Endothelial cell (in vitro differentiated cells): ENCODE results near the gene ITPK1. TPM values are rescaled to one million over a fixed set of nuclear protein-coding genes. Genes with fewer than 3 reads are reported as not detected.

Experiments
- DNase-seq: peaks from one replicate; pipeline ENCODE4 v3.0.0; 2021; ENCODE audit warnings: low spot score
- H3K27ac Mint-ChIP-seq: one replicate; pipeline ENCODE4 v1.8.0; 2021; ENCODE audit warnings: mixed read lengths, inconsistent platforms; ENCODE audit not compliant: unreplicated experiment
- H3K27me3 Mint-ChIP-seq: one replicate; pipeline ENCODE4 v1.8.0; 2021; ENCODE audit warnings: mild to moderate bottlenecking, moderate library complexity, mixed read lengths, inconsistent platforms; ENCODE audit not compliant: unreplicated experiment
- H3K36me3 Mint-ChIP-seq: one replicate; pipeline ENCODE4 v1.8.0; 2021; ENCODE audit warnings: mild to moderate bottlenecking, low read depth, mixed read lengths, inconsistent platforms; ENCODE audit not compliant: unreplicated experiment
- H3K4me1 Mint-ChIP-seq: one replicate; pipeline ENCODE4 v1.8.0; 2021; ENCODE audit warnings: mild to moderate bottlenecking, mixed read lengths, inconsistent platforms; ENCODE audit not compliant: unreplicated experiment
- H3K4me3 Mint-ChIP-seq: one replicate; pipeline ENCODE4 v1.8.0; 2021; ENCODE audit warnings: mild to moderate bottlenecking, mixed read lengths, inconsistent platforms; ENCODE audit not compliant: unreplicated experiment
- H3K9me3 Mint-ChIP-seq: one replicate; pipeline ENCODE4 v1.8.0; 2021; ENCODE audit warnings: mixed read lengths, inconsistent platforms; ENCODE audit not compliant: unreplicated experiment
- total RNA-seq: library from RNA; stranded (reverse); fragmentation: NEBNext Ultra II Directional; extraction: Animal tissue kit (Norgen Biotek cat#: 25700); gene quantifications from one replicate; pipeline ENCODE4 v1.2.1, GENCODE V29; 2021; ENCODE audit not compliant: unreplicated experiment
- TF ChIP-seq, protein P1 (sequence below): fragments of 200-600 bp; sonication (generic); IDR thresholded peaks from one replicate; pipeline ENCODE4 v1.5.0; 2021; ENCODE audit warnings: antibody characterized with exemption; ENCODE audit not compliant: unreplicated experiment

ITPK1 gene
- total RNA-seq, 1 donor from 2014 or later: 39.2 TPM

DNA sequence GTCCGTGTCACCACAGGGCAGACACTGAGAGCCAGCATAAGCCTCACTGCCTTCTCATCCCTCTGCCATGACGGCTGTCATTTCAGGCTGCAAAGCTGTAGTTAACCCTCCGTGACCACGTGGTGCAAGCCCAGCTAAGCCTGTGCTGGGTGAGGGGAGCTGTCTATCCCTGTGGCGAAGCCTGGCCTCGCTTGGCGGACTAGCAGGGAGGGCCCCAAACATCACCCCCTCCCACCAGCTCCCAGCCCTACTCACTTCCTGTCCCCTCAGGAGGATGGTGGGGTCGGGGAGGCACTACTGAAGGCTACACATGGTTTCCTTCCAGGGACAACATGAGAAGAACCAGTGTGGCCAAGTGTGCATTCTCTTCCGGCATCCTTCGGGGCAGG, 104.6 kb downstream of the ITPK1 start:
- TF ChIP-seq, protein P1, sequence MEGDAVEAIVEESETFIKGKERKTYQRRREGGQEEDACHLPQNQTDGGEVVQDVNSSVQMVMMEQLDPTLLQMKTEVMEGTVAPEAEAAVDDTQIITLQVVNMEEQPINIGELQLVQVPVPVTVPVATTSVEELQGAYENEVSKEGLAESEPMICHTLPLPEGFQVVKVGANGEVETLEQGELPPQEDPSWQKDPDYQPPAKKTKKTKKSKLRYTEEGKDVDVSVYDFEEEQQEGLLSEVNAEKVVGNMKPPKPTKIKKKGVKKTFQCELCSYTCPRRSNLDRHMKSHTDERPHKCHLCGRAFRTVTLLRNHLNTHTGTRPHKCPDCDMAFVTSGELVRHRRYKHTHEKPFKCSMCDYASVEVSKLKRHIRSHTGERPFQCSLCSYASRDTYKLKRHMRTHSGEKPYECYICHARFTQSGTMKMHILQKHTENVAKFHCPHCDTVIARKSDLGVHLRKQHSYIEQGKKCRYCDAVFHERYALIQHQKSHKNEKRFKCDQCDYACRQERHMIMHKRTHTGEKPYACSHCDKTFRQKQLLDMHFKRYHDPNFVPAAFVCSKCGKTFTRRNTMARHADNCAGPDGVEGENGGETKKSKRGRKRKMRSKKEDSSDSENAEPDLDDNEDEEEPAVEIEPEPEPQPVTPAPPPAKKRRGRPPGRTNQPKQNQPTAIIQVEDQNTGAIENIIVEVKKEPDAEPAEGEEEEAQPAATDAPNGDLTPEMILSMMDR: no peak
- H3K27ac Mint-ChIP-seq: no peak overlapping the region
- DNase-seq: no peak
- H3K36me3 Mint-ChIP-seq: no peaks in the 10 kb centered on the region
- H3K9me3 Mint-ChIP-seq: no peaks in the 10 kb centered on the region
- peaks cover 8% of the 10 kb centered on the region for H3K27me3 Mint-ChIP-seq
- H3K4me1 Mint-ChIP-seq: peaks cover 20% of the 10 kb centered on the region
- no peak overlapping the region for H3K4me3 Mint-ChIP-seq

- no peak for DNase-seq
- Mint-ChIP-seq H3K27me3 (peaks cover 7% of the 10 kb centered on the region), H3K9me3 (no peaks in the 10 kb centered on the region), H3K27ac (no peak overlapping the region), H3K36me3 (no peaks in the 10 kb centered on the region), H3K4me1 (peaks cover 20% of the 10 kb centered on the region), H3K4me3 (no peak overlapping the region)
- TF ChIP-seq, protein P1: no peak
These were observed 105.1 kb downstream of the ITPK1 start for GRCh38 chr14:93010522-93011140.

DNA sequence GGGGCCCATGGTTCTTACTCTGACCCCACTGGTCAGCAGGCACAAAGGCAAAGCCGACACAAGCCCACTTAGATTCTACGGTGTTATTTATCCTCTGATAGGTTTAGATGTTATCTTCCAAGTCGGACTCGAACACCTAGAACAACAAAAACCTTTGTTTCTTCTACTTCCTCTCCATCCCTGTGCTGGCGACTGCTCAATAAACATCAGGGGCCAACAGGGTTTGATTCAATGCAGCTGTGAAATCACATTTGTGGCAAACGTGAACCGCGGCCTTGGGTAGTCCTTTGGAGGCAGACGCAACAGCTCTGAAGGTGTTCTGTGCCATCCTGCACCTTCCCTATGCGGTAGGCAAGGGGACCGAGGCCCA, 105.6 kb downstream of the ITPK1 start:
- H3K4me1 Mint-ChIP-seq: peaks cover 20% of the 10 kb centered on the region
- DNase-seq: no peak

DNA sequence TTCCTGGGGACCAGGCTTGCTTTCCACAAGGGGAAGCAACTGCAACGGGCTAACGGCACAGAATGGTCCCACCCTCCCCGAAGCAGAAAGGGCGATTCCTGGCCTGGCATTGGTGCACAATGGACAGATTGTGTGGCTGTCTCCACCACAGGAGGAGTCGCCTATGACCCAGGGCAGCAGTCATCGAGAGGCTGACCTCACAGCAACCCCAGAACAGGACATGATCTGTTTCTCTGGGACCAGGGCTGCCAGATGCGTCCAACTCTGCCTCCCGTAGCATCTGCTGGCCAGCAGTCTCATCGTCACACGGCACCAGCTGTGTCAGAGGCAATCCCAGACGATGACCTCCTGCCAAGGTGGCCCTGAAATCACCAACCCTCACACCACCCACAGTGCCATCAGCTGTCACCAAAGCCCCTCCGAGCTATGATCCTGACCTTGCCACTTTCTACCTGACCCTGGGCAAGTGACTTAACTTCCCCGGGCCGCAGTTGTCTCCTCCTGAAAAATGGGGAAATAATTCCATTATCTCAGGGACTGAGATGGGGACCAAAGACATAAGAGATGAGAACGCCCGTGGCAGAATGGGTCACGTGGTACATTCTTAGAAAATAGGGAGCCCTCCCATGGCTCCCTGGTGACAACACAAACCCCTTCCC, 106.1 kb downstream of the ITPK1 start:
- H3K27me3 Mint-ChIP-seq: peaks cover 8% of the 10 kb centered on the region

More for the DNA sequence above, 105.6 kb downstream of the ITPK1 start:
- H3K9me3 Mint-ChIP-seq: no peaks in the 10 kb centered on the region
- no peaks in the 10 kb centered on the region for H3K36me3 Mint-ChIP-seq
- H3K27me3 Mint-ChIP-seq: peaks cover 7% of the 10 kb centered on the region
- H3K4me3 Mint-ChIP-seq: no peak overlapping the region
- TF ChIP-seq, protein P1: no peak
- H3K27ac Mint-ChIP-seq: no peak overlapping the region

GRCh38 chr14:93008381-93008780, 107.3 kb downstream of the ITPK1 start:
- H3K4me1 Mint-ChIP-seq: peaks cover 12% of the 10 kb centered on the region

More for the DNA sequence above, 106.1 kb downstream of the ITPK1 start:
- Mint-ChIP-seq H3K36me3 (no peaks in the 10 kb centered on the region), H3K9me3 (no peaks in the 10 kb centered on the region), H3K27ac (no peak overlapping the region), H3K4me1 (peaks cover 18% of the 10 kb centered on the region), H3K4me3 (no peak overlapping the region)
- DNase-seq: no peak
- TF ChIP-seq, protein P1: no peak

More at GRCh38 chr14:93008381-93008780, 107.3 kb downstream of the ITPK1 start:
- TF ChIP-seq, protein P1: no peak
- Mint-ChIP-seq H3K27me3 (peaks cover 6% of the 10 kb centered on the region), H3K36me3 (no peaks in the 10 kb centered on the region), H3K27ac (no peak overlapping the region), H3K4me3 (no peak overlapping the region), H3K9me3 (no peaks in the 10 kb centered on the region)
- DNase-seq: no peak
